ENCODE results near the gene DNAAF1.

DNAAF1 gene

DNA sequence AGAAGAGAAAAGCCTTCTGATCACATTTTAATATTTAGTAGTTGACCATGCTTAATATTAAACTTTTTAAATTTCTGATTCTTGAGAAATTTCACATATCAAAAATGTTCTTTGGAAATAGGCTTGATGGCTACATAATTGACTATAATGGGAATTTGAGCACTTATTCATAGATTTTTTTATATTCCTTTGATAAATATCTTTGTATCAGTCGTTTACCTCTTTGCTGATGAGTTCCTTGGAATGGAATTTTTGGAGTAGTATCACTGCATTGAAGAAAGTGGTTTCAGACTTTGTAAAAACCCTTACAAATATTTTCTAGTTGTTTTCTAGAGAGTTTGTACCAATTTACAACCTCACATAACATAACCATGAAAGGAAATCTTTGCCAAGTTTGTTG is 14.7 kb downstream of the DNAAF1 start:
- DNase-seq (ENCODE audit: low read depth), result no peak
- TF ChIP-seq, protein P1, sequence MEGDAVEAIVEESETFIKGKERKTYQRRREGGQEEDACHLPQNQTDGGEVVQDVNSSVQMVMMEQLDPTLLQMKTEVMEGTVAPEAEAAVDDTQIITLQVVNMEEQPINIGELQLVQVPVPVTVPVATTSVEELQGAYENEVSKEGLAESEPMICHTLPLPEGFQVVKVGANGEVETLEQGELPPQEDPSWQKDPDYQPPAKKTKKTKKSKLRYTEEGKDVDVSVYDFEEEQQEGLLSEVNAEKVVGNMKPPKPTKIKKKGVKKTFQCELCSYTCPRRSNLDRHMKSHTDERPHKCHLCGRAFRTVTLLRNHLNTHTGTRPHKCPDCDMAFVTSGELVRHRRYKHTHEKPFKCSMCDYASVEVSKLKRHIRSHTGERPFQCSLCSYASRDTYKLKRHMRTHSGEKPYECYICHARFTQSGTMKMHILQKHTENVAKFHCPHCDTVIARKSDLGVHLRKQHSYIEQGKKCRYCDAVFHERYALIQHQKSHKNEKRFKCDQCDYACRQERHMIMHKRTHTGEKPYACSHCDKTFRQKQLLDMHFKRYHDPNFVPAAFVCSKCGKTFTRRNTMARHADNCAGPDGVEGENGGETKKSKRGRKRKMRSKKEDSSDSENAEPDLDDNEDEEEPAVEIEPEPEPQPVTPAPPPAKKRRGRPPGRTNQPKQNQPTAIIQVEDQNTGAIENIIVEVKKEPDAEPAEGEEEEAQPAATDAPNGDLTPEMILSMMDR (IDR thresholded peaks at IDR 0.05; ENCODE audit: insufficient read depth, low read depth, low read length, missing control alignments), result no peak
- no peak overlapping the region for H3K4me3 ChIP-seq (ENCODE audit: low read length)

DNA sequence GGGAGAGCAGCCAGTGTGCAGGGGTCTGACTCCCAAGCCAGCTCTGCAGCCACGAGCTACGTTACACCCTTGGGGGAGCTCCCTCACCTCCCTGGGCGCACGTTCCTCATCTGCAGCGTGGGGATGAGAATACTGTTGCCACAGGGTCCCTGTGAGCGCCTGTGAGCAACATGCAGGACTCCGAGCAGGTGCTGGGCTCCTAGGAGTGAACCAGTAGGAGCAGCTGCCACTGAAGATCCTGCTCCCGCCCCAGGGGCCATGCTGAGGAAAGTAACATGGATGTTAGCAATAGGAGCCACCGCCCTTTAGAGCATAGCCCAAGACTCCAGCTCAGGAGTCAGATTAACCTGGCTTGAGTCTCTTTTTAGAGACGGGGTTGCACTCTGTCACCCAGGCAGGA is 15.9 kb downstream of the DNAAF1 start:
- TF ChIP-seq, protein P1 (IDR thresholded peaks at IDR 0.05; ENCODE audit: insufficient read depth, low read depth, low read length, missing control alignments), result no peak
- DNase-seq (ENCODE audit: low read depth), result no peak
- H3K4me3 ChIP-seq (ENCODE audit: low read length), result no peak overlapping the region

DNA sequence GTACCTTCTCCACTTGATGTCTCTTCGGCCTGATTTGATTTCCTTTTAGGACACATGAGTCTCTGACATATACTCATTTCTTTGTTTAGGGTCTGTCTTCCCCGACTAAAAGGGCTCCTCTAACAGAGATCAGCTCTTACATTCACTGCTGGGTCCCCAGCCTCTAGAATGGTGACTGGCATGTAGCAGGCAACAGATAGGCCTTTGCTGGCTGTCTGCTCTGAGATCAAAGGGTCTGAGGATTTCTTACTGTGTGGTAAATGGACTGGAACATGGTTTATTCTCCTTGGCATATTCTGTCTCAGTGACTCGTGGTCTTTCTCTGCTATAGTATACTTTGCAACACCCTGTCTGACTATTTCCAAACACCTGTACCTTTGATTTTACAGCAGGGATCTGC is 16.7 kb downstream of the DNAAF1 start:
- DNase-seq (ENCODE audit: low read depth), result no peak
- no peak overlapping the region for H3K4me3 ChIP-seq (ENCODE audit: low read length)
- TF ChIP-seq, protein P1 (IDR thresholded peaks at IDR 0.05; ENCODE audit: insufficient read depth, low read depth, low read length, missing control alignments), result no peak

DNA sequence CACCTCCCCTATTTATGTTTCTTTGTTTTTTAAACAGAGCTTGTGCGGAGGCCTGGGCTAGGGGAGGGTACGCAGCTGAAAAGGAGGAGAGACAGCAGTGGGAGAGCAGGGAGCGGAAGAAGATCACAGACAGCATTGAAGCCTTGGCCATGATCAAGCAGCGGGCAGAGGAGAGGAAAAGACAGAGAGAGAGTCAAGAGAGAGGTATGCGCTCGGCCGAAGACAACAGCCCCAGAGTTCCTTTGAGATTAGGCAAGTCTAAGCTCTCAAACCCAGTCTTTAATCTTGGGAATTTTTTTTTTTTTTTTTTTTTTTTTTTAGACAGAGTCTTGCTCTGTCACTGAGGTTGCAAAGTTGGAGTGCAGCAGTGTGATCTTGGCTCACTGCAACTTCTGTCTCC is 20.6 kb downstream of the DNAAF1 start:
- no peak for DNase-seq (ENCODE audit: low read depth)
- TF ChIP-seq, protein P1 (IDR thresholded peaks at IDR 0.05; ENCODE audit: insufficient read depth, low read depth, low read length, missing control alignments), result no peak
- H3K4me3 ChIP-seq (ENCODE audit: low read length), result no peak overlapping the region

DNA sequence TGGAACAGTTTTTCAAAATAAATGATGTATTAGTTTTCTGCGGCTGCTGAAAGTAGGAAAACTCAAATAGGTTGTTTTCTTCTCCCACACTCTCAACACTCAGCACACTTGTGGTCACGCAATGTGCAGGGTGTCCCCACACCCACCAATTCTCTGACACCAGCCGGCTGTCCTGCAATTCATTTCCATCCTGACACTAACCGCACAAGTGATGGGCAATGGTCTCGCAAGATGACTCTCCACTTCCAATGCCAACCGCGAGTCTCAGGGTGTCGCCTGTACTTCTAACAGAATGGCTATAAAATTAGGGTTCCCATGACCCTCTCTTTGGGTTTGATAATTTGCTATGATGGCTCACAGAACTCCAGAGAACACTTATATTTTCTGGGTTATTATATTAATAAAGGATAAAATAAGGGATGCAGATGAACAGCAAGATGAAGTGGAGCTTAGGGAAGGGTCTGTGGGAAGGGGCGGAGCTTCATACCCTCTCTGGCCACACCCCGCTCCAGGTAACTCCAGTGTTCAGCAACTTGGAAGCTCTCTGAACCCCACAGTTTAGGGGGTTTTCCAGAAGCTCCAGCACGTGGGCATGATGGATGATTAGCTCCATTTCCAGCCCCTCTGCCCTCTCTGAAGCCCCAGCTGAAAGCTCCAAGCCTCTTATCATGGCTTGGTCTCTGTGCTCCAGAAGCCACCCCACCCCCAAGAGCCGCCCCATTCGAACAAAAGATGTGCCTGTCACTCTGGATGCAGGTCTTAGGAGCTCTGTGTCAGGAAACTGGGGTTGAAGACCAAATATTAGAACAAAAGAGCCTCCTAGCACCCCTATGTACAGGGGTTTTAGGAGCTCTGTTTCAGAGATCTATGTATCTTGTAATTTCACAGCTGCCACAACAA is 21.9 kb downstream of the DNAAF1 start:
- H3K4me3 ChIP-seq (ENCODE audit: low read length), result no peak overlapping the region
- DNase-seq (ENCODE audit: low read depth), result no peak
- TF ChIP-seq, protein P1 (IDR thresholded peaks at IDR 0.05; ENCODE audit: insufficient read depth, low read depth, low read length, missing control alignments), result no peak

DNA sequence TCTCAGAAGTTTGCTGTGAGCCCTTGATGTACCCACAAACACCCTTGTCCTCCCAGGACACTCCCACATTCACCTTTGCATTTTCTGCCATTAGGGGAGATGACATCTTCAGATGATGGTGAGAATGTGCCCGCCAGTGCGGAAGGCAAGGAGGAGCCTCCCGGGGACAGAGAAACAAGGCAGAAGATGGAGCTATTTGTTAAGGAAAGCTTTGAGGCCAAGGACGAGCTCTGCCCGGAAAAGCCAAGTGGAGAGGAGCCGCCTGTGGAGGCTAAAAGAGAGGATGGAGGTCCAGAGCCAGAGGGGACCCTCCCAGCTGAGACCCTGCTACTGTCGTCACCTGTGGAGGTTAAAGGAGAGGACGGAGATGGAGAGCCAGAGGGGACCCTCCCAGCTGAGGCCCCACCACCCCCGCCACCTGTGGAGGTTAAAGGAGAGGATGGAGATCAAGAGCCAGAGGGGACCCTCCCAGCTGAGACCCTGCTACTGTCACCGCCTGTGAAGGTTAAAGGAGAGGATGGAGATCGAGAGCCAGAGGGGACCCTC is 24.7 kb downstream of the DNAAF1 start:
- no peak for DNase-seq (ENCODE audit: low read depth)
- no peak overlapping the region for H3K4me3 ChIP-seq (ENCODE audit: low read length)
- TF ChIP-seq, protein P1 (IDR thresholded peaks at IDR 0.05; ENCODE audit: insufficient read depth, low read depth, low read length, missing control alignments), result no peak
